DMS 273 (cell line): ENCODE results near the gene ARSB.
A peak's percentile ranks its signal among the peaks of the same experiment; 100 is the strongest.

Experiments used
- DNase-seq: peaks from one replicate; lab custom pipeline; 2025; ENCODE audit not compliant: unreplicated experiment; lab: John Stamatoyannopoulos, UW

The ARSB gene

GRCh38 chr5:78731884-78732283 lies 253.2 kb downstream of the ARSB start:
- DNase-seq, result no peak

DNA sequence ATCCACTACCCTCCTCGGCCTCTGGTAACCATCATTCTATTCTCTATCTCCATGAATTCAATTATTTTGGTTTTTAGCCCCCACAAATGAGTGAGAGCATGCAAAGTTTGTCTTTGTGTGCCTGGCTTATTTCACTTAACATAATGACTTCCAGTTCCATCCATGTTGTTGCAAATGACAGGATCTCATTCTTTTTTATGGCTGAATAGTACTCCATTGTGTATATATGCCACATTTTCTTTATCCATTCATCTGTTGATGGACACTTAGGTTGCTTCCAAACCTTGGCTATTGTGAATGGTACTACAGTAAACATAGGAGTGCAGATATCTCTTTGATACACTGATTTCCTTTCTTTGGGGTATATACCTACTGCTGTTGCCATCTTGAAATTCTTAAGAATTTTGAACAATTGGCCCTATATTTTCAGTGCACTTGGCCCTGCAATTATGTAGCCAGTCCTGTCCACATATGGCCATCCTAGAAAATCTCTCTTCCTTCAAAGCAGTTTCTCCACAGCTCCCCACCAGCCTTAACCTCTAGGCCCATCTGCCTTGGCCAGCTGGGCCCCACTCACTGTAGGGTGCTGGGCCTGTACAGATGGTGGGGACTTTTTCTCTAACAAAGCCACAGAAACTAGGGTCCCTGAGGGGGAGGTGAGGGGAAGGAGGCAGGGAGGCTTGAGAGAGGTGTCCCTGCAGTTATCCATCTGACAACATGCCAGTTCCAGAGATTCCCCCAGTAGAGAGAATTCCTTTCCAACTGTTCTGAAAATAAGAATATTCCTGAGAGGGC lies 254.6 kb downstream of the ARSB start:
- DNase-seq, result peak; percentile 78

DNA sequence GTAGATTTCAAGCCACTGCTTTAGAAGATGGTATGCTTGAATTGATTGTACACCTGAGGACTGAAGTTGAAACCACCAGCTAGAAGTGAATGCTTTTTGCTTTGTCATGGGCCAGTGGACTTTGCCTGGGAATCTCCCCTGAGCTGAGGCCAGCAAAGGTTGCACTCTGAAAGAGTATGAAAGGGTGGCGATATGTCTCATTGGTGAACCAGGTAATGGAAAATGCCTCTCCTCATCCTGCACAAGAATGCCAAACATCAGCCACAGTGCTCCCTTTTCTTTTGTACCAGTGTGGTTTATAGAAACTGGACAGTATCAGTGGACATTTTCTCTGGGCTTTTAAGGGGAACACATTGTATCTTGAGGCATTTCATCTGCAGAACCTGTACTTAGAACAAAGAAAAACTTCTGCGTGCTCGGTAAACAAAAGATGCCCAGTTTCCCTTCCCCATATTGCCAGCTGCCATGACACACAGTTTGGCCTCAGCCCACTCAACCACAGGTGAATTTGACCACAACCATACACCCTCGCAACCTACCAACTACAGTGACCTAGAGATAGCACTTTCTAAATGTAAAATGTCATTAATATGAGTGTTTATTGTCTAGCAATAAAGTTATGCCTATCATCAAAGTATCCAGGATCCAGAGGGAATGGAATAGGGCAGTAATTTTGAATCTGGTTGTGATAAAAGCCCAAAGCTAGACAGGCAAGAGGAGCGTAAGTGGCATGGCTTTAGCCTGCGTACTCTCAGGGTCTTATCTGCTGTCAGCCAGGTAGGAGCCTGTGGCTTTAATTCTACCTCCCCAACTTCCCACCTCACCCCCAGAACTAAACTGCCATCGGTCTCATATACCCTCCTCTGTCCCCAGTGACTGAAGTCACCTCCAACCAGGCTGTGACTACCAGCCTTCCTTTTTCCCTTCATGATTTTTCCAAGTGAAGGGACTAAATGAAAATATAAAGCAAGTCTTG lies 257.0 kb downstream of the ARSB start:
- DNase-seq, result no peak
